ENCODE measurements around the gene BCL10. TPM values are rescaled to one million over a fixed set of nuclear protein-coding genes. Genes with fewer than 3 reads are reported as not detected.

Gene BCL10
- total and polyA plus RNA-seq, 2 of the 4 experiments (the other 2 are of a cell fraction), result 15.3 to 30.5 TPM

GRCh38 chr1:85278853-85279314, 2.5 kb upstream of the BCL10 start:
- Histone ChIP-seq H4K91ac (ENCODE audit: insufficient read depth, low read depth, low read length) (peak overlapping the region; percentile 97), H3K4ac (ENCODE audit: low read depth, low read length) (peak overlapping the region; percentile 96), H2BK15ac (ENCODE audit: low read depth, low read length) (peak overlapping the region; percentile 96), H3K56ac (ENCODE audit: extremely low read depth, insufficient read depth, low read length) (peak overlapping the region; percentile 94), H3K9me3 (ENCODE audit: control insufficient read depth, insufficient read depth, low read length) (no peaks in the 10 kb centered on the region), H4K20me1 (ENCODE audit: insufficient read depth, low read length) (peaks cover 18% of the 10 kb centered on the region; the same call in 1 of the 2 replicates), H2AK5ac (ENCODE audit: low read depth, low read length) (peak overlapping the region; percentile 97), H2BK5ac (ENCODE audit: low read depth, low read length, poor library complexity, severe bottlenecking) (peak overlapping the region; percentile 93), H3K9ac (ENCODE audit: low read depth, low read length) (peak overlapping the region; percentile 68), H3K4me3 (ENCODE audit: insufficient read depth, low read depth, low read length) (peak overlapping the region; percentile 22; the same call in 1 of the 2 replicates), H3K27me3 (ENCODE audit: control insufficient read depth, insufficient read depth, low read length) (no peaks in the 10 kb centered on the region), H3K14ac (replicated peaks; ENCODE audit: low read depth, low read length) (peak overlapping the region; percentile 94), H3K9me1 (ENCODE audit: insufficient read depth, low read length) (peaks cover 8% of the 10 kb centered on the region), H2AFZ (replicated peaks; ENCODE audit: low read length, poor library complexity) (peak overlapping the region; percentile 89), H3K4me2 (ENCODE audit: low read depth, low read length) (peak overlapping the region; percentile 86), H2BK120ac (ENCODE audit: low read depth, low read length) (peak overlapping the region; percentile 93), H4K5ac (ENCODE audit: low read depth, low read length) (peak overlapping the region; percentile 80), H3K79me1 (ENCODE audit: low read depth in 1 of 2, low read length in 2 of 2) (peaks cover 0 to 32% of the 10 kb centered on the region in 2 experiments; a peak in 2 of 4 replicates), H3K27ac (ENCODE audit: insufficient read depth, low read length) (peak overlapping the region; percentile 85), H3K18ac (ENCODE audit: low read depth, low read length) (peak overlapping the region; percentile 79), H2AK9ac (replicated peaks; ENCODE audit: low read depth, low read length, poor library complexity) (peak overlapping the region; percentile 75), H2BK20ac (ENCODE audit: low read depth, low read length) (peak overlapping the region; percentile 93), H3K23ac (ENCODE audit: low read depth, low read length) (peak overlapping the region; percentile 94), H3K36me3 (ENCODE audit: control insufficient read depth, insufficient read depth, low read length) (no peaks in the 10 kb centered on the region), H3K4me1 (ENCODE audit: control insufficient read depth, insufficient read depth, low read length) (peaks cover 6% of the 10 kb centered on the region), H4K8ac (ENCODE audit: low read depth in 2 of 2, low read length in 2 of 2) (peak overlapping the region; percentile 78 to 97)
- intact Hi-C loops (cut with micrococcal nuclease) (loop anchor here (5.0 kb wide), 1 partner anchor 1083 kb away; no protein-coding TSS in a partner anchor), in situ Hi-C loops (cut with MboI; ENCODE audit: low sequenced_read_pairs) (no loop called here), dilution Hi-C loops (cut with HindIII; ENCODE audit: low sequenced_read_pairs, unreplicated experiment) (no loop called here)
- ChIA-PET POLR2A (ENCODE audit: unreplicated experiment) (no interaction called here), CTCF (interaction anchor here (0.6 kb wide), 1 partner anchor 1638 kb away, joined by 3 read pairs; no protein-coding TSS in a partner anchor)
- no TSS peak for BruUV-seq (replicated peaks)
- DNase-seq, result peak; percentile 98
- peak; percentile 49 for ATAC-seq (ENCODE audit: low read depth)
- TF ChIP-seq RFX5 (IDR thresholded peaks at IDR 0.05; ENCODE audit: low read depth, low read length) (no peak), CEBPB (IDR thresholded peaks at IDR 0.05; ENCODE audit: low read depth, low read length) (peak; percentile 66), BHLHE40 (IDR thresholded peaks at IDR 0.05; ENCODE audit: low read depth, low read length) (0 out of 2 replicates have a peak, but pooled peaks have one; percentile 25), RAD21 (IDR thresholded peaks at IDR 0.05; ENCODE audit: low read length) (no peak), CHD1 (IDR thresholded peaks at IDR 0.05; ENCODE audit: low read depth, low read length) (no peak), ELK1 (IDR thresholded peaks at IDR 0.05; ENCODE audit: borderline replicate concordance, low read depth, low read length) (no peak), NFE2L2 (IDR thresholded peaks at IDR 0.05; ENCODE audit: low read depth, low read length) (peak; percentile 76; the same call in 1 of the 2 replicates), MAFK (IDR thresholded peaks at IDR 0.05; ENCODE audit: low read depth, low read length) (peak; percentile 86), USF2 (IDR thresholded peaks at IDR 0.05; ENCODE audit: low read depth, low read length) (no peak), SMC3 (IDR thresholded peaks at IDR 0.05; ENCODE audit: low read depth, low read length) (no peak), POLR2A (IDR thresholded peaks at IDR 0.05; ENCODE audit: low read depth, low read length) (peak; percentile 30; the same call in 1 of the 2 replicates), FOS (IDR thresholded peaks at IDR 0.05; ENCODE audit: low read depth, low read length) (peak; percentile 93)
- WGBS, 2 experiments (ENCODE audit: extremely low coverage in 2 of 2, insufficient read length in 1 of 2), result no CpG with 5 or more reads among the region's 2 CpGs

Measured in IMR-90 (cell line).